ENCODE results near the gene MUC20. TPM values are rescaled to one million over a fixed set of nuclear protein-coding genes. Genes with fewer than 3 reads are reported as not detected.

Gene MUC20
- total RNA-seq, 4 donors from 2014 or later: 2.3 to 8.3 (median 3.3) TPM

- TF ChIP-seq, protein P1, sequence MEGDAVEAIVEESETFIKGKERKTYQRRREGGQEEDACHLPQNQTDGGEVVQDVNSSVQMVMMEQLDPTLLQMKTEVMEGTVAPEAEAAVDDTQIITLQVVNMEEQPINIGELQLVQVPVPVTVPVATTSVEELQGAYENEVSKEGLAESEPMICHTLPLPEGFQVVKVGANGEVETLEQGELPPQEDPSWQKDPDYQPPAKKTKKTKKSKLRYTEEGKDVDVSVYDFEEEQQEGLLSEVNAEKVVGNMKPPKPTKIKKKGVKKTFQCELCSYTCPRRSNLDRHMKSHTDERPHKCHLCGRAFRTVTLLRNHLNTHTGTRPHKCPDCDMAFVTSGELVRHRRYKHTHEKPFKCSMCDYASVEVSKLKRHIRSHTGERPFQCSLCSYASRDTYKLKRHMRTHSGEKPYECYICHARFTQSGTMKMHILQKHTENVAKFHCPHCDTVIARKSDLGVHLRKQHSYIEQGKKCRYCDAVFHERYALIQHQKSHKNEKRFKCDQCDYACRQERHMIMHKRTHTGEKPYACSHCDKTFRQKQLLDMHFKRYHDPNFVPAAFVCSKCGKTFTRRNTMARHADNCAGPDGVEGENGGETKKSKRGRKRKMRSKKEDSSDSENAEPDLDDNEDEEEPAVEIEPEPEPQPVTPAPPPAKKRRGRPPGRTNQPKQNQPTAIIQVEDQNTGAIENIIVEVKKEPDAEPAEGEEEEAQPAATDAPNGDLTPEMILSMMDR (IDR thresholded peaks at IDR 0.05; ENCODE audit: low read depth): no peak
These were observed 30.2 kb downstream of the MUC20 start for GRCh38 chr3:195750797-195751520.

DNA sequence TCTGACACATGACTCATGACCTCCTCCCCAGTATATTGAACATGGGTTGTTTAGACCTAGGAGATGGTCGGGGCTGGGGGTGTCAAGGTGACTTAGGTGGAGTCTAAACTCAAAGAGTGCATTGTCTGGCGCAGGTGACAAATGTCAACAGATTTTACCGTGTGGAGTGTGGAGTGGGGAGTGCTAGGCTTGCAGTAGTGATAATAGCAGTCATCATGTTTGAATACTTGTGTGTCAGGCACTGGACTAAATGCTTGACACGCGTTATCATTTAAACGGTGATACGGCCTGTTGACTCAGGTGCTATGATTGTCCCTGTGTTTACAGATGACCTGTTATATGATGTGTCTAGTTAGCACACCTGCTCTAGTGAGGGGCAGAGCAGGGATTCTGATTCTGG is 30.8 kb downstream of the MUC20 start:
- TF ChIP-seq, protein P1 (IDR thresholded peaks at IDR 0.05; ENCODE audit: low read depth): no peak

- TF ChIP-seq, protein P1 (IDR thresholded peaks at IDR 0.05; ENCODE audit: low read depth): no peak
These were observed 31.3 kb downstream of the MUC20 start for GRCh38 chr3:195752066-195752465.

DNA sequence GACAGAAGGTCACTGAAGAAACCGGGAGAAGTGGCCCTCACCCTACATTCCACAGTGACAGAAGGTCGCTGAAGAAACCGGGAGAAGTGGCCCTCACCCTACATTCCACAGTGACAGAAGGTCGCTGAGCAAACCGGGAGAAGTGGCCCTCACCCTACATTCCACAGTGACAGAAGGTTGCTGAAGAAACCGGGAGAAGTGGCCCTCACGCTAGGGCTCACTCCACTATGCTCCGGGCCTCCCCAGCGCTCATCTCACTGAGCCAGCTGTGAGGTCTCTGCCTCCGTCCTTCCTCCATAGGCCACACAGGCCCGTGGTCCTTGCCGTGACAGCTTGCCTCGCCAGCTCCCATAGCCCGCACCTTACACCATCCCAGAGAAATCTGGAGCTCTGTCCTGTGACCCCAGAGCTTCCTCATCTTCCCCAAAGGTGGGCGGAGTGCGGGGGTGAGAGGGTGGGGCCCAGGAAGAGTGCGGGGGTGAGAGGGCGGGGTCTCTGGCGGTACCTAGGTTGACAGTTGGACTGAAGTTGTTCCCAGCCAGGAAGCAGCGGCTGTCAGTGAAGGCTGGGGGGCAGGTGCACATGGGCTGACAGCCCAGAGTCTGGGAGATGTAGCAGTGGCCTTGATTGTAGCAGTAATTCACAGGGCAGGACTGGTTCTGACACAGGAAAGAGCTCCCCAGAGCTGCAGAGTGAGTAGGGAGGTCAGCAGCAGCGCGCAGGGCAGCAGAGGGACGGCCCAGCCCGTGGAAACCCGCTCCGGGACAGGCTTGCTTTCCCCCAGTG is 32.0 kb downstream of the MUC20 start:
- TF ChIP-seq, protein P1 (IDR thresholded peaks at IDR 0.05; ENCODE audit: low read depth): no peak

DNA sequence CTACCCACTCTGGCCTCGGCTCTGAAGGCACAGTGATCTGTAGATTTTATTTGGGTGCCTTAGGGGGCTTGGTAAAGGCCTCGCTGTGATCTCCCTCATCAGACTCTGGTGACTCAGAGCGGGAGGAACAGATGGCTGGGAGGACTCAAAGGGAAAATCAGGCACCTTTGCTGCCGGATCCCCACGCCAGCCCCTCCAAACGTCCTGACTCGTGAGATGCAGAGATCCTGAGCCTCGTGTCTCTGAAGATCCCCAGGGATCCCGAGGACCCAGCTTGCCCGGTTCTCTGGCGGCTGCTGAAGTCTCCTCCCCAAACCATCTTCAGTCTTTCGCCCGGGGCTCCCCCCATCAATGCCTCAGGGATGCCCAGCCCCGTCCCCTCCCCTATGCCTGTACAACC is 32.8 kb downstream of the MUC20 start:
- TF ChIP-seq, protein P1 (IDR thresholded peaks at IDR 0.05; ENCODE audit: low read depth): no peak

DNA sequence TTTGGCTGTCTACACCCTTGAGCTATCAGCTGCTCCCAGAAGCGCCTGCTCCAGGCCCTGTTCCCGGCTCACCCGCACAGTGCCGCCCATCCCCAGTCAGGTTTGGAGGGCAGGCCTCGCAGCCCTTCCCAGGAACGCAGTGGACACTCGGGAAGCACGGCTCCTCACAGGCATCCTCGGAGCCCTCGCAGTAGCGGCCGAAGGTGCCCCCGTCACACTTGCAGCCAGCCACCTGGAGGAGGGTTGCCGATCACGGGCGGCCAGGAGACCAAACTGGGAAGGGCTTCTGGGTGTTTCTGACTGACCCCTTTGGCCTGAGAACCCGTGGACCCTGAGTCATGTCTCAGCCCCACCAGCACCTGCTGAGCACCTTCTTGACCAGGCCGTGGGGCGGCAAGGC is 33.4 kb downstream of the MUC20 start:
- TF ChIP-seq, protein P1 (IDR thresholded peaks at IDR 0.05; ENCODE audit: low read depth): no peak

DNA sequence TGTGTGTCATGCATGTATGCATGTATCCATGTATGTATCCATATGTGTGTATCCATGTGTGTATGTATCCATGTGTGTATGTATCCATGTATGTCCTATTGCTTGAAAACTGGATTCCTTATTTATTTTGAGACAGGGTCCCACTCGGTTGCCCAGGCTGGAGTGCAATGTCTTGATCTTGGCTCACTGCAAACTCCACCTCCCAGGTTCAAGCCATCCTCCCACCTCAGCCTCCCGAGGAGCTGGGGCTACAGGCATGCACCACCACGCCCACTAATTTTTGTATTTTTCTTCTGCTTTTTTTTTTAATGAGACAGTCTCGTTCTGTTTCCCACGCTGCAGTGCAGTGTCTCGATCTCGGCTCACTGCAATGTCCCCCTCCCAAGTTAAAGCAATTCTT is 34.1 kb downstream of the MUC20 start:
- TF ChIP-seq, protein P1 (IDR thresholded peaks at IDR 0.05; ENCODE audit: low read depth): no peak

Measured in subcutaneous adipose tissue (tissue), 4 donors.